ENCODE measurements around the gene ZZZ3. TPM values are rescaled to one million over a fixed set of nuclear protein-coding genes. Genes with fewer than 3 reads are reported as not detected.
"Not testable (repeated sequence)": the region's sequence is repeated elsewhere in the genome, so short reads cannot be mapped to it uniquely, and the experiment has no call there.

ZZZ3 gene
- total and polyA plus RNA-seq, 2 experiments from 2014 or later = 43.8 to 72.6 TPM

- WGBS, 2 experiments (ENCODE audit: low coverage in 1 of 2, low lambda C conversion rate in 2 of 2, missing lambda C conversion rate in 2 of 2) = 0 to 1% methylated on average over 49 to 72 of the region's 72 CpGs
- H3K4me3 ChIP-seq = peak overlapping the region; percentile 99
These were observed 996 bp upstream of the ZZZ3 start for GRCh38 chr1:77683160-77684148.

GRCh38 chr1:77680173-77680572 lies 2.3 kb downstream of the ZZZ3 start:
- Histone ChIP-seq H3K27me3 (replicated peaks; ENCODE audit: insufficient read depth) (no peaks in the 10 kb centered on the region), H2AFZ (no peak overlapping the region), H3K36me3 (ENCODE audit: low read depth) (no peaks in the 10 kb centered on the region), H3K4me1 (ENCODE audit: insufficient read depth) (peaks cover 54% of the 10 kb centered on the region), H3K4me3 (peak overlapping the region; percentile 30; the same call in 1 of the 2 replicates), H3K9me3 (ENCODE audit: low read depth) (no peaks in the 10 kb centered on the region), H3K9ac (no peak overlapping the region), H3K79me2 (ENCODE audit: insufficient read depth) (peaks cover 72% of the 10 kb centered on the region), H3K4me2 (ENCODE audit: unreplicated experiment) (peak overlapping the region; percentile 93), H3F3A (ENCODE audit: insufficient read depth) (peaks cover 36% of the 10 kb centered on the region), H3K9me2 (ENCODE audit: insufficient read depth) (no peaks in the 10 kb centered on the region), H3K27ac (no peak overlapping the region), H4K20me1 (ENCODE audit: insufficient read depth) (peaks cover 10% of the 10 kb centered on the region; the same call in 1 of the 2 replicates)
- DNase-seq = no peak
- WGBS, 2 experiments (ENCODE audit: low coverage in 1 of 2, low lambda C conversion rate in 2 of 2, missing lambda C conversion rate in 2 of 2) = 54 to 64% methylated on average over 2 of the region's 2 CpGs
- TF ChIP-seq EZH2 (IDR thresholded peaks at IDR 0.05; ENCODE audit: insufficient read depth, poor library complexity, severe bottlenecking) = no peak
- in situ Hi-C loops (cut with MboI) = loop anchor here (10.0 to 25.0 kb wide), 2 partner anchors 525 to 1518 kb away; no protein-coding TSS in a partner anchor

More at GRCh38 chr1:77683160-77684148, 996 bp upstream of the ZZZ3 start:
- peak; percentile 96 for DNase-seq
- H4K20me1 ChIP-seq (ENCODE audit: insufficient read depth) = peaks cover 2% of the 10 kb centered on the region; the same call in 1 of the 2 replicates
- peak overlapping the region; percentile 91 for H2AFZ ChIP-seq
- no peaks in the 10 kb centered on the region for H3K9me3 ChIP-seq (ENCODE audit: low read depth)
- H3F3A ChIP-seq (ENCODE audit: insufficient read depth) = peaks cover 47% of the 10 kb centered on the region
- TF ChIP-seq EZH2 (IDR thresholded peaks at IDR 0.05; ENCODE audit: insufficient read depth, poor library complexity, severe bottlenecking) (no peak), EZH2phosphoT487 (IDR thresholded peaks at IDR 0.05; ENCODE audit: insufficient read depth, low read depth) (no peak)
- in situ Hi-C loops (cut with MboI) = loop anchor here (10.0 to 25.0 kb wide), 2 partner anchors 529 to 1521 kb away; no protein-coding TSS in a partner anchor
- H3K9ac ChIP-seq = peak overlapping the region; percentile 93
- no peaks in the 10 kb centered on the region for H3K9me2 ChIP-seq (ENCODE audit: insufficient read depth)
- H3K4me1 ChIP-seq (ENCODE audit: insufficient read depth) = peaks cover 41% of the 10 kb centered on the region
- H3K27ac ChIP-seq = peak overlapping the region; percentile 96
- H3K79me2 ChIP-seq (ENCODE audit: insufficient read depth) = peaks cover 39% of the 10 kb centered on the region
- peak overlapping the region; percentile 74 for H3K4me2 ChIP-seq (ENCODE audit: unreplicated experiment)
- H3K27me3 ChIP-seq (replicated peaks; ENCODE audit: insufficient read depth) = no peaks in the 10 kb centered on the region
- H3K36me3 ChIP-seq (ENCODE audit: low read depth) = 0 out of 2 replicates have a peak, but pooled peaks cover 5% of the 10 kb centered on the region

GRCh38 chr1:77678660-77679610 lies 3.5 kb downstream of the ZZZ3 start:
- 90 to 92% methylated on average over 5 of the region's 5 CpGs for WGBS, 2 experiments (ENCODE audit: low coverage in 1 of 2, low lambda C conversion rate in 2 of 2, missing lambda C conversion rate in 2 of 2)

GRCh38 chr1:77674807-77675206 lies 7.7 kb downstream of the ZZZ3 start:
- not testable (repeated sequence) for H3K36me3 ChIP-seq (ENCODE audit: low read depth); H3K9me3 ChIP-seq (ENCODE audit: low read depth); H3K27me3 ChIP-seq (replicated peaks; ENCODE audit: insufficient read depth); H4K20me1 ChIP-seq (ENCODE audit: insufficient read depth); H3K9me2 ChIP-seq (ENCODE audit: insufficient read depth); DNase-seq
- peaks cover 38% of the 10 kb centered on the region for H3F3A ChIP-seq (ENCODE audit: insufficient read depth)
- in situ Hi-C loops (cut with MboI) = loop anchor here (25.0 kb wide), 1 partner anchor 1513 kb away; no protein-coding TSS in a partner anchor
- 0 out of 2 replicates have a peak overlapping the region, but pooled peaks have one; percentile 8 for H3K4me3 ChIP-seq
- H3K4me2 ChIP-seq (ENCODE audit: unreplicated experiment) = peak overlapping the region; percentile 43
- peaks cover 100% of the 10 kb centered on the region for H3K79me2 ChIP-seq (ENCODE audit: insufficient read depth)
- H3K9ac ChIP-seq = 0 out of 2 replicates have a peak overlapping the region, but pooled peaks have one; percentile 1
- H3K4me1 ChIP-seq (ENCODE audit: insufficient read depth) = peaks cover 76% of the 10 kb centered on the region
- H2AFZ ChIP-seq = 0 out of 2 replicates have a peak overlapping the region, but pooled peaks have one; percentile 21
- H3K27ac ChIP-seq = peak overlapping the region; percentile 4; the same call in 1 of the 2 replicates
- 94 to 98% methylated on average over 3 of the region's 3 CpGs for WGBS, 2 experiments (ENCODE audit: low coverage in 1 of 2, low lambda C conversion rate in 2 of 2, missing lambda C conversion rate in 2 of 2)

More at GRCh38 chr1:77678660-77679610, 3.5 kb downstream of the ZZZ3 start:
- Histone ChIP-seq H2AFZ (no peak overlapping the region), H4K20me1 (ENCODE audit: insufficient read depth) (peaks cover 10% of the 10 kb centered on the region; the same call in 1 of the 2 replicates), H3K27me3 (replicated peaks; ENCODE audit: insufficient read depth) (no peaks in the 10 kb centered on the region), H3K9ac (no peak overlapping the region), H3K9me3 (ENCODE audit: low read depth) (no peaks in the 10 kb centered on the region), H3F3A (ENCODE audit: insufficient read depth) (peaks cover 32% of the 10 kb centered on the region), H3K9me2 (ENCODE audit: insufficient read depth) (no peaks in the 10 kb centered on the region), H3K36me3 (ENCODE audit: low read depth) (no peaks in the 10 kb centered on the region), H3K4me2 (ENCODE audit: unreplicated experiment) (peak overlapping the region; percentile 4), H3K79me2 (ENCODE audit: insufficient read depth) (peaks cover 85% of the 10 kb centered on the region), H3K27ac (no peak overlapping the region), H3K4me3 (no peak overlapping the region), H3K4me1 (ENCODE audit: insufficient read depth) (peaks cover 59% of the 10 kb centered on the region)
- DNase-seq = no peak
- no peak for TF ChIP-seq EZH2 (IDR thresholded peaks at IDR 0.05; ENCODE audit: insufficient read depth, poor library complexity, severe bottlenecking)
- no peak for TF ChIP-seq EZH2phosphoT487 (IDR thresholded peaks at IDR 0.05; ENCODE audit: insufficient read depth, low read depth)
- in situ Hi-C loops (cut with MboI) = loop anchor here (25.0 kb wide), 1 partner anchor 1517 kb away; no protein-coding TSS in a partner anchor

All from GM23248 (cell line).